GF-D8 (cell line): ENCODE measurements around the gene ATP2A3.
A peak's percentile ranks its signal among the peaks of the same experiment; 100 is the strongest.

Source experiments
- DNase-seq: peaks from one replicate; lab custom pipeline; 2025; lab: John Stamatoyannopoulos, UW

The ATP2A3 gene

DNA sequence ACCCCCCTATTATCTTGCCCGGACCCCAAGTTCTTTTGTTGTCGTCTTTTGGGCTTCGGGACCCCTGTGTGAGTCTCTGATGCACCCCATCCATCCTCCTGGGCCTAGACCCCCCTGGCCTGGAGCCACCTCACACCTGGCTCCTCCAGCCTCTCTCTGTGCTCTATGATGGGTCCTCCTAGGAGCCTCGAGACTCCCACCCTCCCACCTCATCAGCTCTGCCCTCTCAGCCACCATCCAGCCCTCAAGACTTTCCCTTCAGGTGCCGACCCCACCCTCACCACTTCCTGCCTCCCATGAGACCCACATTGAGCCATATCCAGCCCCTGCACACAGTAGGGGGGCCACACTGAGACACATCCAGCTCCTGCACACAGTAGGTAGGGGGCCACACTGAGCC, 8.7 kb upstream of the ATP2A3 start:
- DNase-seq, result no peak

DNA sequence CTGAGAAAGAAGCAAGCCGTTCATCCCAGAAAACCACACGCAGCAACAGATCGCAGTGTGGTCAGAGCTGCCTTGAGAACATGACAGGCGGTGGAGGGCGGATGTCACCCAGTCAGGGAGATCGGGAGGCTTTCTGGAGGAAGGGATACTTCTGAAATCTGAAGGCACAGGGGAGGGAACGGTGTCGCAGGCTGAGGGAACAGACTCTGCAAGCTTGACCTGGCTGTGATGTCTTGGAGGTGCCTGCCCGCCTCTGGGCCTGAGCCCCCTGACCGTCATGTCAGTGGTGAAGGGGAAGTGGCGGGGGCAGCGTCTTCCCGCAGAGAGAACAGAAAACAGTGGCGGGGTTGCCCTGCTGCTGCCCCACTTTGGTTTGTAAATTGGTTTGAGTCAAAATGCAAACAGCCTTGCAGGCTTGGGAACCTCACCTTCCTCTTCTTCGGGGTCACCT, 8.1 kb upstream of the ATP2A3 start:
- DNase-seq, result no peak

- DNase-seq, result no peak
Observed at GRCh38 chr17:3970668-3971067, 6.4 kb upstream of the ATP2A3 start.

GRCh38 chr17:3969963-3970362, 5.7 kb upstream of the ATP2A3 start:
- DNase-seq, result no peak

GRCh38 chr17:3968886-3969524, 4.8 kb upstream of the ATP2A3 start:
- DNase-seq, result peak; percentile 1

- DNase-seq, result no peak
Observed at GRCh38 chr17:3968015-3968414, 3.8 kb upstream of the ATP2A3 start.

DNA sequence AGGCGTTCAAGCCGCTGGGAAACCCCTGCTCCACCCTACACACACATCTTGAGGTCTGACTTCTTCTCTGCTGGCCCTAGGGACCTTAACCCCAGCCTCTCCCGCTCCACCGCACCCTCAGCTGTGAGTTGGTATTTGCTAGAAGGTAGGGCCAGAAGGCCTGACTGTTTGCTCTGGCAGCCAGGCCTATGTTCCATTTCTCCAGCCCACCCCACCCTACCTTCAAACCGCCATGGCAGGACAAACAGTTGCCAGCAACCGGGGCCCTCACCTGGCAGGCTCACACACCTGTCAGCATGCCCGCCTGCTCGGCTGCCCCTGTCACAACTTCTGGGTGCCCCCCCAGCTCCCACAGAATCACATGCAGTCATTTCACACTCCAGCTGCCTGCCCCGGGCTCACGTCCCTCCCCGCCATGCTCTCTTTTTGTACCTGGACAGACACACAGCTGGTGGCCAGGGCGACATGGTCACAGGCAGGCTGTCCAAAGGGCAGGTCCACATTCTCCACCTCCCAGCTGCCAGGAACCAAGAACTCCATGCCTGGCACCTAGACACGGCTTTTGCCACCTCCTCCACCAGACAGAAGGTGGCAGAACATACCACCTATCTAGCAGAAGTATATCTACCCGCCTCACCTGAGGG, 2.6 kb upstream of the ATP2A3 start:
- no peak for DNase-seq

DNA sequence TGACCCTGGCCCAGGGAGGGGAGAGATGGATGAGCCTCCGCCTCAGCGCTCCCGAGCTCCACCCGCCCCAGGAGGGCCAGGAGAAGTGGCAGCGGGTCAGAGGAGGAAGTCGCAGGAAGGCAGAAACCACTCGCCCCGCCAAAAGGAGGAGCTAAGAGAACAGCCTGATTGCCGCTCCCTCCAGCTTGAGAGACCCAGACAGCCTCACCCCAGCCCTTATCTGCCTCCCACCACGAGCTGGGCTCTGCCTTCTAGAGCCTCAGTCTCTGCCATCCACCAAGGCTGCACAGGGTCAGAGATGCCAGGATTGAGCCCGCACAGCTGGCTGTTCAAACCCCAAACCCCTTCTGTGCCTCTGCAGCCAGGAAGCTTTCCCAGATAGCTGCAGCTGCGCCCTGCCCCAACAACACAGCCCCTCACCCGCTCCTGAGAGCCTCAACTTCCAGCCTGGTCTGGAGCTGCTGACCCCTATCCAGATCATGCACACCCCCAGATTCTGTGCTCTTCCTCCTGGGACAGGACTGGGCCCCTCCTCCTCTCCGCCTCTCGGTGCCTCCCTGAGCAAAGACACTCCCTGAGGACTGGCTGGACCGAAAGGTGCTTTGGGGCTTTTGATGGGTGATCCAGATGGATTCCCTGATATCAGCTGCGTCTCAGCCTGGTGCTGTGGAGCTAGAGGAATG, 1.0 kb upstream of the ATP2A3 start:
- DNase-seq, result peak; percentile 73

- DNase-seq, result peak; percentile 76
Observed at GRCh38 chr17:3963237-3964201, 718 bp downstream of the ATP2A3 start.

DNA sequence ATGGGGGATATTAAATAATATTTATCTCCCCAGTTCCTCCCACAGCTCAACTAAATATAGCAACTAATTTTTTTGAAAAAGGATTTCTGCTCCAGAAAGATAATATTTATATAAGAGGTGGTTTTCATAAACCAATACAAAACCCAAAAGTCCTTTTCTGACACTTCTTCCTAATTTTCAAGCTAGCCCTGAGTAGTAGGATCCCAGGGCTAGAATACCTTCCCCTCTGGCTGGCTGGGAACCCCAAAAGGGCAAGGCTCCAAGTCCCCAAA, 1.3 kb downstream of the ATP2A3 start:
- DNase-seq, result no peak

GRCh38 chr17:3962217-3962964, 1.8 kb downstream of the ATP2A3 start:
- DNase-seq, result no peak

GRCh38 chr17:3961564-3962047, 2.6 kb downstream of the ATP2A3 start:
- DNase-seq, result peak; percentile 91

DNA sequence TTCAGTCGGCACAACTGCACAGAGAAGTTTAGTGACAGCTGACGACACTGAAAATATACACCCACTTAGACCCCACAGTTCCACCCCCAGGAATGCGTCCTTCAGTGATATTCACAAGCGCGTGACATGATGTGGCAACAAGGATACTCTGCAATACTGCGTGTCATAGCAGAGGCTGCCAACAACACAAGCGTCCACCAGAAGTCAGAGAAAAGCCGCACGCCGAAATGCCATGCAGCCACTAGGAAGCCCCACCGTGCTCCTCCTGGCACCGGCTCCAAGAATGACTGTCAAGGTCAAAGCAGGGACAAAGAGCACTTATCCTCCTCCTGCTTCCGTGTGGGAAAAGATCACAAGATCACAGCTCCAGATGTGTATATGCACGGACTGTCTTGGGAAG, 3.5 kb downstream of the ATP2A3 start:
- peak; percentile 68 for DNase-seq

DNA sequence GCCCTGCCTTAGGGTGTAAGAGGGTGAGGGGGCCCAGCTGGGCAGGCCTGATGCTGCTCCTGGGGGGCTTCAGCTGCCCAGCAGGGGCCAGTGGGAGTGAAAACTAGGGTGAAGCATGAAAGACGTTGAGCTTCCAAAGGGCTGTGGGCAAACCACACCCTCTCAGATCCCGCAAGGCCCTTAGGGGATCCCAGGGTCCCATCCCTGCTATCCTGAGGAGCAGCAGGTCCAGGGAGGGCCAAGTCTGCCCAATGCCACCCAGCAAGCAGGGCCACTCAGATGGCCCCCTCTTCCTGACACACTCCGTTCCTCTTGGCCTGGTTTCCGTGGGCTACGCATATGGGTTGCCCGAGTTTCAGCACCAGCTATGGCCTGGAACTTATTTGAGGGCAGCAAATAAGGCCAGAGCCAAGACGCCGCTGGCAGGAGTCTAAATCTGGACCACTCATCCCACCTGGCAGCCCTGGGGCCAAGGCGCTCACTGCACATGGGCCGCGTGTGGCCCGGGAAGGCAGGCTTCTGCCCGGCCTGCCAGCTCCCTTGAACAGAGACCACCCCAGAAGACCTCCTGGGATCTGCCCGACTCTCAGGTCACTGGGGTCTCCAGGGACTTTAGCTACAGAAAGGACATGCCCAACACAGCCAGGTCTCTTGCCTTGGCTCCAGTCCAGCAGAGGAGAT, 4.2 kb downstream of the ATP2A3 start:
- no peak for DNase-seq

- DNase-seq, result no peak
Observed at GRCh38 chr17:3959295-3959899, 4.8 kb downstream of the ATP2A3 start.

- no peak for DNase-seq
Observed at GRCh38 chr17:3957735-3958599, 6.3 kb downstream of the ATP2A3 start.

- no peak for DNase-seq
Observed at GRCh38 chr17:3956983-3957382, 7.3 kb downstream of the ATP2A3 start.

GRCh38 chr17:3956327-3956957, 7.8 kb downstream of the ATP2A3 start:
- DNase-seq, result no peak

GRCh38 chr17:3955673-3955988, 8.6 kb downstream of the ATP2A3 start:
- no peak for DNase-seq
